GM12878 (cell line): Measurements from ENCODE around the gene GFOD2. TPM values are rescaled to one million over a fixed set of nuclear protein-coding genes. Genes with fewer than 3 reads are reported as not detected.

Source experiments
- ATAC-seq: fragments of 200-7000 bp; cut with Tn5 transposase; 3 replicates; pipeline ENCODE4 v1.9.1; 2020; ENCODE audit warnings: mild to moderate bottlenecking, moderate library complexity
- BruUV-seq: library from RNA; stranded (reverse); fragments of 400-500 nt; replicated peaks from 2 replicates; lab custom pipeline; 2021; lab: Mats Ljungman, UMichigan
- CTCF ChIA-PET: fragments of 300-600 bp; sonication (Branson Sonifier 250); formaldehyde crosslinking; extraction: SDS; loops from one replicate; lab custom pipeline; 2021; ENCODE audit warnings: inconsistent platforms; lab: Yijun Ruan, JAX
- POLR2A ChIA-PET: fragments of 350-600 bp; formaldehyde crosslinking; extraction: SDS; loops from one replicate; lab custom pipeline; 2021; ENCODE audit warnings: inconsistent platforms; lab: Charles Lee
- RAD21 ChIA-PET: fragments of 300-600 bp; sonication (Branson Sonifier 250); formaldehyde crosslinking; loops from one replicate; lab custom pipeline; 2023; ENCODE audit warnings: antibody characterized with exemption; ENCODE audit not compliant: unreplicated experiment; lab: Charles Lee
- SMC1A ChIA-PET: fragments of 300-600 bp; sonication (Branson Sonifier 250); formaldehyde crosslinking; loops from one replicate; lab custom pipeline; 2023; ENCODE audit not compliant: unreplicated experiment, uncharacterized antibody; lab: Charles Lee
- DNase-seq: peaks from one replicate; pipeline ENCODE4 v3.0.0-alpha.2; 2011; ENCODE audit warnings: low read depth, low spot score
- FAIRE-seq: peaks from 3 replicates; lab custom pipeline; 2011; peaks lifted over from hg19 to GRCh38; lab: Jason Lieb, UNC
- H2AFZ ChIP-seq: 2 replicates; pipeline ENCODE4 v1.6.0; 2011; ENCODE audit warnings: low read depth, low read length, control low read depth; ENCODE audit not compliant: control insufficient read depth
- H3K27ac ChIP-seq: 2 replicates; pipeline ENCODE4 v1.5.1; 2011; ENCODE audit warnings: control low read depth; ENCODE audit not compliant: control insufficient read depth, insufficient read depth
- H3K27me3 ChIP-seq, 2 experiments: replicated peaks in 1 of 2; 2 replicates each; pipeline versions ENCODE4 v1.6.0 to v1.6.1; 2011; ENCODE audit warnings: low read length in 1 of 2; ENCODE audit not compliant: control insufficient read depth in 2 of 2, insufficient read depth in 2 of 2
- H3K36me3 ChIP-seq, 2 experiments: 2 replicates each; pipeline ENCODE4 v1.5.1; 2011; ENCODE audit warnings: low read length in 1 of 2; ENCODE audit not compliant: control insufficient read depth in 2 of 2, insufficient read depth in 2 of 2
- H3K4me1 ChIP-seq: 2 replicates; pipeline ENCODE4 v1.6.1; 2011; ENCODE audit warnings: mild to moderate bottlenecking, low read length, moderate library complexity, mixed read lengths; ENCODE audit not compliant: control insufficient read depth, insufficient read depth
- H3K4me2 ChIP-seq: 2 replicates; pipeline ENCODE4 v1.6.0; 2011; ENCODE audit warnings: control low read depth; ENCODE audit not compliant: control insufficient read depth, insufficient read depth
- H3K4me3 ChIP-seq: fragments of 200-600 bp; sonication (generic); 2 replicates; pipeline ENCODE4 v1.5.1; 2016
- H3K79me2 ChIP-seq: 2 replicates; pipeline ENCODE4 v1.6.0; 2011; ENCODE audit warnings: low read length; ENCODE audit not compliant: control insufficient read depth, insufficient read depth
- H3K9ac ChIP-seq: 2 replicates; pipeline ENCODE4 v1.8.0; 2011; ENCODE audit warnings: low read length, control low read depth, mixed read lengths; ENCODE audit not compliant: control insufficient read depth, insufficient read depth
- H3K9me3 ChIP-seq: replicated peaks from 3 replicates; pipeline ENCODE4 v1.5.1; 2011; ENCODE audit warnings: mild to moderate bottlenecking, low read length; ENCODE audit not compliant: control insufficient read depth, insufficient read depth
- H4K20me1 ChIP-seq: 2 replicates; pipeline ENCODE4 v1.6.0; 2011; ENCODE audit not compliant: control insufficient read depth, insufficient read depth
- CHD1 ChIP-seq: IDR thresholded peaks from 2 replicates; pipeline ENCODE4 v1.6.1; 2012; ENCODE audit warnings: low read depth, low read length, improper control_type of control experiment
- EP300 ChIP-seq, 2 experiments: fragments of 150-350 bp in 1 of 2; IDR thresholded peaks; 2 replicates each; pipeline ENCODE4 v1.6.1; 2011 to 2012; ENCODE audit warnings: low read depth in 2 of 2, low read length in 2 of 2, borderline replicate concordance in 1 of 2, improper control_type of control experiment in 1 of 2, inconsistent platforms in 1 of 2; ENCODE audit not compliant: control insufficient read depth in 1 of 2
- MEF2A ChIP-seq: IDR thresholded peaks from 2 replicates; pipeline ENCODE4 v1.6.1; 2011; ENCODE audit warnings: low read depth, mild to moderate bottlenecking, low read length, moderate library complexity; ENCODE audit not compliant: insufficient read depth
- PKNOX1 ChIP-seq: fragments of 450-650 bp; IDR thresholded peaks from 2 replicates; pipeline ENCODE4 v1.6.1; 2016; ENCODE audit warnings: mild to moderate bottlenecking
- PML ChIP-seq: IDR thresholded peaks from 2 replicates; pipeline ENCODE4 v1.6.1; 2012; ENCODE audit warnings: low read length, inconsistent platforms
- SP1 ChIP-seq: IDR thresholded peaks from one replicate; pipeline ENCODE4 v1.6.1; 2011; ENCODE audit warnings: low read depth, low read length
- YBX1 ChIP-seq: fragments of 450-650 bp; IDR thresholded peaks from 2 replicates; pipeline ENCODE4 v1.6.1; 2016; ENCODE audit warnings: antibody characterized with exemption
- ZNF207 ChIP-seq: fragments of 450-650 bp; IDR thresholded peaks from 2 replicates; pipeline ENCODE4 v1.6.1; 2014; ENCODE audit warnings: antibody characterized with exemption, mild to moderate bottlenecking, borderline replicate concordance
- ZNF217 ChIP-seq: fragments of 450-650 bp; IDR thresholded peaks from 2 replicates; pipeline ENCODE4 v1.6.1; 2017; ENCODE audit warnings: antibody characterized with exemption, mild to moderate bottlenecking
- WGBS: methylation state at CpG from one replicate; pipeline ENCODE4 v1.1.6; 2016; ENCODE audit warnings: low lambda C conversion rate; ENCODE audit not compliant: insufficient replicate concordance, insufficient coverage; ENCODE audit errors: missing lambda C conversion rate; 5-methylcytosine and 5-hydroxymethylcytosine counted together
- in situ Hi-C: fragments of 300-500 bp; cut with MboI; formaldehyde crosslinking; loops from 9 replicates; pipeline ENCODE4 v1.14.3; 2018; ENCODE audit warnings: mixed read lengths
- intact Hi-C: fragments of 100-400 bp; cut with micrococcal nuclease; formaldehyde crosslinking; loops from one replicate; pipeline ENCODE4 v1.14.2; 2022; ENCODE audit not compliant: unreplicated experiment
- polyA plus RNA-seq, 11 experiments: library from polyadenylated mRNA; depleted of rRNA in 4 of 11; unstranded in 6 of 11; stranded (reverse) in 5 of 11; fragments of >200 nt; fragmentation: Nextera tagmentation in 4 of 11; fragmentation: Illumina TruSeq in 1 of 11; extraction: Ambion mirVana in 4 of 11; extraction: Trizol in 1 of 11; gene quantifications; 1 replicate in 1 of 11; 2 replicates in 10 of 11; pipeline versions ENCODE4 v1.2.1 to v1.2.3, GENCODE V29; 2011 to 2016; ENCODE audit warnings: inconsistent platforms in 2 of 11, missing spikeins in 2 of 11, low read depth in 1 of 11
- total RNA-seq, 4 experiments: library from RNA; depleted of rRNA in 3 of 4; stranded (reverse); fragments of >200 nt in 3 of 4; fragmentation: Illumina TruSeq in 1 of 4; extraction: Trizol in 1 of 4; gene quantifications; 2 replicates each; pipeline versions ENCODE4 v1.2.1 to v1.2.3, GENCODE V29; 2013 to 2021
- TF ChIP-seq, protein P1 (sequence below): IDR thresholded peaks from 2 replicates; pipeline ENCODE4 v1.6.1; 2011; ENCODE audit warnings: borderline replicate concordance, low read depth, mild to moderate bottlenecking, moderate library complexity, mixed read lengths, low read length; ENCODE audit not compliant: insufficient read depth; ENCODE audit errors: extremely low read length
- TF ChIP-seq, protein P2 (sequence below): fragments of 450-650 bp; IDR thresholded peaks from 2 replicates; pipeline ENCODE4 v1.6.1; 2017; ENCODE audit warnings: antibody characterized with exemption, mild to moderate bottlenecking, moderate library complexity

Gene GFOD2
- total and polyA plus RNA-seq, 10 of the 15 experiments (the other 5 are each of a cell fraction or from before 2014, with no cell fraction given) = 2.0 to 15.9 (median 12.0) TPM

DNA sequence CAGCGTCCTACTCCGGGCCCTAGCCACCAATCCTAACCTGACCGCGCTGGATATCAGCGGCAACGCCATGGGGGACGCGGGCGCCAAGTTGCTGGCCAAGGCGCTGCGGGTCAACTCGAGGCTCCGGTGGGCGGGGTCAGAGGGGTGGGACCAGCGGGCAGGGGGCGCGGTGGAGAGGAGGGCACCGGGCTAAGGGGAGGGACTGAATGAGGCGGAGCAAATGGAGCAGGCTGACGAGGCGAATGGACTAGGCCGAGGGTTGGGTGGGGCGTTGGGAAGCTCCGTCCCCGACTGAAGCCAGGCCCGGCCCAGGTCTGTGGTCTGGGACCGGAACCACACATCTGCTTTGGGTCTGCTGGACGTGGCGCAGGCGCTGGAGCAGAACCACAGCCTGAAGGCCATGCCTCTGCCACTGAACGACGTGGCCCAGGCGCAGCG is 69.6 kb downstream of the GFOD2 start:
- WGBS = 90% methylated on average over 14 of the region's 34 CpGs
- no peak overlapping the region for H2AFZ ChIP-seq
- H3K79me2 ChIP-seq = peaks cover 11% of the 10 kb centered on the region
- H3K4me1 ChIP-seq = peaks cover 8% of the 10 kb centered on the region; the same call in 1 of the 2 replicates
- in situ Hi-C loops = no loop called here
- H3K9ac ChIP-seq = no peak overlapping the region
- no peaks in the 10 kb centered on the region for H3K27me3 ChIP-seq
- ChIA-PET RAD21 (interaction anchor here (1.2 kb wide), 1 partner anchor 11 kb away, joined by 3 read pairs; the partner anchor contains the start of gene ACD), CTCF (interaction anchor here (1.0 kb wide), 1 partner anchor 18 kb away, joined by 3 read pairs; no protein-coding TSS in a partner anchor), SMC1A (no interaction called here), POLR2A (no interaction called here)
- BruUV-seq = no TSS peak
- DNase-seq = no peak
- H4K20me1 ChIP-seq = no peaks in the 10 kb centered on the region
- H3K27ac ChIP-seq = no peak overlapping the region
- TF ChIP-seq SP1 (no peak), YBX1 (no peak), EP300 (IDR thresholded peaks at IDR 0.05; ENCODE audit: borderline replicate concordance in 1 of 2, control insufficient read depth in 1 of 2, low read depth in 2 of 2, low read length in 2 of 2) (no peak)
- TF ChIP-seq, protein P1, sequence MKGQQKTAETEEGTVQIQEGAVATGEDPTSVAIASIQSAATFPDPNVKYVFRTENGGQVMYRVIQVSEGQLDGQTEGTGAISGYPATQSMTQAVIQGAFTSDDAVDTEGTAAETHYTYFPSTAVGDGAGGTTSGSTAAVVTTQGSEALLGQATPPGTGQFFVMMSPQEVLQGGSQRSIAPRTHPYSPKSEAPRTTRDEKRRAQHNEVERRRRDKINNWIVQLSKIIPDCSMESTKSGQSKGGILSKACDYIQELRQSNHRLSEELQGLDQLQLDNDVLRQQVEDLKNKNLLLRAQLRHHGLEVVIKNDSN = no peak
- no peak overlapping the region for H3K4me3 ChIP-seq
- intact Hi-C loops = no loop called here
- FAIRE-seq = no peak
- H3K9me3 ChIP-seq = no peaks in the 10 kb centered on the region
- no peak overlapping the region for H3K4me2 ChIP-seq
- ATAC-seq = no peak
- H3K36me3 ChIP-seq = peaks cover 0 to 3% of the 10 kb centered on the region in 2 experiments; a peak in 3 of 4 replicates

- Histone ChIP-seq H3K27me3 (no peaks in the 10 kb centered on the region), H3K9ac (no peak overlapping the region), H3K4me3 (no peak overlapping the region), H4K20me1 (no peaks in the 10 kb centered on the region), H3K27ac (no peak overlapping the region), H3K79me2 (peaks cover 11% of the 10 kb centered on the region), H2AFZ (no peak overlapping the region), H3K36me3 (peaks cover 0 to 3% of the 10 kb centered on the region in 2 experiments; a peak in 3 of 4 replicates), H3K4me1 (peaks cover 11% of the 10 kb centered on the region; the same call in 1 of the 2 replicates), H3K9me3 (no peaks in the 10 kb centered on the region), H3K4me2 (no peak overlapping the region)
- DNase-seq (no peak), ATAC-seq (no peak), FAIRE-seq (no peak)
- POLR2A ChIA-PET = no interaction called here
- in situ Hi-C loops (no loop called here), intact Hi-C loops (no loop called here)
- SMC1A ChIA-PET = no interaction called here
- WGBS = 98% methylated on average over 35 of the region's 35 CpGs
- no TSS peak for BruUV-seq
- RAD21 ChIA-PET = interaction anchor here (1.2 kb wide), 1 partner anchor 11 kb away, joined by 3 read pairs; the partner anchor contains the start of gene ACD
- CTCF ChIA-PET = interaction anchor here (0.7 kb wide), 1 partner anchor 11 kb away, joined by 3 read pairs; the partner anchor contains the start of gene ACD
- TF ChIP-seq, protein P2, sequence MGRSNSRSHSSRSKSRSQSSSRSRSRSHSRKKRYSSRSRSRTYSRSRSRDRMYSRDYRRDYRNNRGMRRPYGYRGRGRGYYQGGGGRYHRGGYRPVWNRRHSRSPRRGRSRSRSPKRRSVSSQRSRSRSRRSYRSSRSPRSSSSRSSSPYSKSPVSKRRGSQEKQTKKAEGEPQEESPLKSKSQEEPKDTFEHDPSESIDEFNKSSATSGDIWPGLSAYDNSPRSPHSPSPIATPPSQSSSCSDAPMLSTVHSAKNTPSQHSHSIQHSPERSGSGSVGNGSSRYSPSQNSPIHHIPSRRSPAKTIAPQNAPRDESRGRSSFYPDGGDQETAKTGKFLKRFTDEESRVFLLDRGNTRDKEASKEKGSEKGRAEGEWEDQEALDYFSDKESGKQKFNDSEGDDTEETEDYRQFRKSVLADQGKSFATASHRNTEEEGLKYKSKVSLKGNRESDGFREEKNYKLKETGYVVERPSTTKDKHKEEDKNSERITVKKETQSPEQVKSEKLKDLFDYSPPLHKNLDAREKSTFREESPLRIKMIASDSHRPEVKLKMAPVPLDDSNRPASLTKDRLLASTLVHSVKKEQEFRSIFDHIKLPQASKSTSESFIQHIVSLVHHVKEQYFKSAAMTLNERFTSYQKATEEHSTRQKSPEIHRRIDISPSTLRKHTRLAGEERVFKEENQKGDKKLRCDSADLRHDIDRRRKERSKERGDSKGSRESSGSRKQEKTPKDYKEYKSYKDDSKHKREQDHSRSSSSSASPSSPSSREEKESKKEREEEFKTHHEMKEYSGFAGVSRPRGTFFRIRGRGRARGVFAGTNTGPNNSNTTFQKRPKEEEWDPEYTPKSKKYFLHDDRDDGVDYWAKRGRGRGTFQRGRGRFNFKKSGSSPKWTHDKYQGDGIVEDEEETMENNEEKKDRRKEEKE = no peak
- TF ChIP-seq MEF2A = no peak
- TF ChIP-seq ZNF217 = no peak
- no peak for TF ChIP-seq PKNOX1
- no peak for TF ChIP-seq CHD1
- no peak for TF ChIP-seq PML
- no peak for TF ChIP-seq ZNF207
Observed at GRCh38 chr16:67648764-67649407, 70.2 kb downstream of the GFOD2 start.
